ENCODE results near the gene ID2. TPM values are rescaled to one million over a fixed set of nuclear protein-coding genes. Genes with fewer than 3 reads are reported as not detected.
A peak's percentile ranks its signal among the peaks of the same experiment; 100 is the strongest.

ID2 gene
- polyA plus RNA-seq, 2 of the 4 experiments (the other 2 are of a cell fraction) = 177 to 181 TPM

- peak; percentile 63; the same call in 1 of the 2 replicates for TF ChIP-seq REST (IDR thresholded peaks at IDR 0.05)
- TF ChIP-seq SREBF2 (IDR thresholded peaks at IDR 0.05) = no peak
- TF ChIP-seq USF2 (IDR thresholded peaks at IDR 0.05) = peak; percentile 41; the same call in 1 of the 2 replicates
Measured at GRCh38 chr2:8681786-8682692, at the start of gene ID2 (continued).

GRCh38 chr2:8632755-8633154, 49.1 kb upstream of the ID2 start:
- Histone ChIP-seq H3K4me2 (peak overlapping the region; percentile 75), H3K9me3 (no peaks in the 10 kb centered on the region), H3K4me3 (no peak overlapping the region), H3K27ac (peak overlapping the region; percentile 92 to 94), H3K4me1 (peaks cover 88% of the 10 kb centered on the region)
- FAIRE-seq (no peak), DNase-seq (ENCODE audit: low read depth in 1 of 2, low spot score in 1 of 2) (no peak), ATAC-seq (no peak)
- POLR2A ChIA-PET = interaction anchor here (3.6 kb wide), 1 partner anchor 49 kb away, joined by 40 read pairs; the partner anchor contains the start of gene ID2
- CTCF ChIA-PET = interaction anchor here (0.8 to 1.6 kb wide), 10 partner anchors 9 to 1206 kb away, joined by 3 to 10 read pairs (median 4); partner anchors contain the start of gene ID2
- TF ChIP-seq E2F6 (IDR thresholded peaks at IDR 0.05; ENCODE audit: borderline replicate concordance, low read depth) (no peak), NFE2L2 (conservative IDR thresholded peaks at IDR 0.05; ENCODE audit: low read length) (no peak), JUN (IDR thresholded peaks at IDR 0.05) (no peak), ELK1 (IDR thresholded peaks at IDR 0.05; ENCODE audit: low read depth, low read length) (no peak), REST (IDR thresholded peaks at IDR 0.05) (no peak), RNF2 (IDR thresholded peaks at IDR 0.05; ENCODE audit: borderline replicate concordance, low read depth) (no peak), HES2 (IDR thresholded peaks at IDR 0.05) (no peak), MAZ (IDR thresholded peaks at IDR 0.05; ENCODE audit: borderline replicate concordance, low read depth, low read length) (no peak), EHMT2 (IDR thresholded peaks at IDR 0.05; ENCODE audit: low read depth) (no peak), CBX8 (IDR thresholded peaks at IDR 0.05) (no peak), EHF (CRISPR knock-in tag; IDR thresholded peaks at IDR 0.05) (no peak), JUNB (IDR thresholded peaks at IDR 0.05) (no peak), ESRRA (IDR thresholded peaks at IDR 0.05; ENCODE audit: borderline replicate concordance, low read length) (no peak), POLR2A (IDR thresholded peaks at IDR 0.05; ENCODE audit: low read length) (no peak)
- whole genome bisulfite sequencing (ENCODE audit: missing lambda C conversion rate) = 85% methylated on average over 11 of the region's 11 CpGs

Measured in A549 (cell line).